ENCODE measurements around the gene PPP1R1C.

- TF ChIP-seq POLR2A (IDR thresholded peaks at IDR 0.05) (no peak), CTCF (IDR thresholded peaks at IDR 0.05) (no peak)
These were observed 159.1 kb downstream of the PPP1R1C start for GRCh38 chr2:182144776-182145165.
